Endothelial cell of umbilical vein (primary cell): ENCODE data around the gene SASH3. TPM values are rescaled to one million over a fixed set of nuclear protein-coding genes. Genes with fewer than 3 reads are reported as not detected.

Experiments used
- BruUV-seq: library from RNA; stranded (reverse); fragments of 400-500 nt; replicated peaks from 2 replicates; lab custom pipeline; 2021; lab: Mats Ljungman, UMichigan
- CTCF ChIA-PET: fragments of 300-600, 350-600 bp; sonication (Branson Sonifier 250); formaldehyde crosslinking; loops from one replicate; lab custom pipeline; 2021; ENCODE audit warnings: antibody characterized with exemption, inconsistent platforms; lab: Charles Lee
- POLR2A ChIA-PET: fragments of 300-600, 350-600 bp; sonication (Branson Sonifier 250); formaldehyde crosslinking; loops from one replicate; lab custom pipeline; 2021; ENCODE audit warnings: antibody characterized with exemption, inconsistent platforms; lab: Charles Lee
- DNase-seq: peaks from one replicate; pipeline ENCODE4 v3.0.0-alpha.2; 2011; ENCODE audit warnings: low read depth, low spot score
- FAIRE-seq: peaks from 2 replicates; lab custom pipeline; 2011; peaks lifted over from hg19 to GRCh38; lab: Jason Lieb, UNC
- H2AFZ ChIP-seq: 2 replicates; pipeline ENCODE4 v1.6.0; 2012; ENCODE audit warnings: low read depth, low read length, control low read depth, inconsistent platforms
- H3K27ac ChIP-seq: 2 replicates; pipeline ENCODE4 v1.5.1; 2011; ENCODE audit warnings: low read depth, mild to moderate bottlenecking, control low read depth, low read length, moderate library complexity; ENCODE audit not compliant: insufficient read depth
- H3K27me3 ChIP-seq, 2 experiments: 2 replicates each; pipeline versions ENCODE4 v1.6.0 to v1.6.1; 2011; ENCODE audit warnings: low read length in 2 of 2, mixed read lengths in 1 of 2; ENCODE audit not compliant: control insufficient read depth in 2 of 2, insufficient read depth in 2 of 2
- H3K36me3 ChIP-seq, 2 experiments: 2 replicates in 1 of 2; 3 replicates in 1 of 2; pipeline ENCODE4 v1.5.1; 2011; ENCODE audit warnings: low read length in 2 of 2, mild to moderate bottlenecking in 1 of 2, moderate library complexity in 1 of 2; ENCODE audit not compliant: control insufficient read depth in 2 of 2, insufficient read depth in 2 of 2; ENCODE audit errors: extremely low read depth in 1 of 2
- H3K4me1 ChIP-seq: 3 replicates; pipeline ENCODE4 v1.5.1; 2011; ENCODE audit warnings: mild to moderate bottlenecking, low read length; ENCODE audit not compliant: control insufficient read depth, insufficient read depth; ENCODE audit errors: extremely low read depth
- H3K4me2 ChIP-seq: 2 replicates; pipeline ENCODE4 v1.6.1; 2011; ENCODE audit warnings: low read length, control low read depth, mixed read lengths; ENCODE audit not compliant: insufficient read depth
- H3K4me3 ChIP-seq, 3 experiments: fragments of 200-600 bp in 1 of 3; sonication (generic), shearing (Covaris generic) in 1 of 3; replicated peaks in 1 of 3; 2 replicates each; pipeline ENCODE4 v1.5.1; 2011 to 2016; ENCODE audit warnings: control low read depth in 3 of 3, low read length in 3 of 3, mild to moderate bottlenecking in 2 of 3, inconsistent platforms in 1 of 3, low read depth in 1 of 3, moderate library complexity in 1 of 3; ENCODE audit not compliant: insufficient read depth in 1 of 3
- H3K79me2 ChIP-seq: 2 replicates; pipeline ENCODE4 v1.6.0; 2012; ENCODE audit warnings: low read length, inconsistent platforms; ENCODE audit not compliant: control insufficient read depth, insufficient read depth
- H3K9ac ChIP-seq: replicated peaks from 2 replicates; pipeline ENCODE3; 2011; ENCODE audit warnings: low read length, control low read depth; ENCODE audit not compliant: insufficient read depth; ENCODE audit errors: extremely low read depth
- H3K9me1 ChIP-seq: replicated peaks from 3 replicates; pipeline ENCODE4 v1.6.0; 2011; ENCODE audit warnings: mild to moderate bottlenecking, low read length; ENCODE audit not compliant: control insufficient read depth, insufficient read depth; ENCODE audit errors: extremely low read depth
- H3K9me3 ChIP-seq: replicated peaks from 2 replicates; pipeline ENCODE4 v1.5.1; 2012; ENCODE audit warnings: low read length, inconsistent platforms; ENCODE audit not compliant: control insufficient read depth, insufficient read depth
- H4K20me1 ChIP-seq: replicated peaks from 2 replicates; pipeline ENCODE3; 2011; ENCODE audit warnings: mild to moderate bottlenecking, low read length; ENCODE audit not compliant: control insufficient read depth, insufficient read depth; ENCODE audit errors: extremely low read depth
- EZH2 ChIP-seq: IDR thresholded peaks from 2 replicates; pipeline ENCODE4 v1.6.1; 2012; ENCODE audit warnings: borderline replicate concordance, low read depth, mild to moderate bottlenecking, moderate library complexity, low read length, inconsistent platforms; ENCODE audit not compliant: severe bottlenecking
- FOS ChIP-seq: IDR thresholded peaks from 2 replicates; pipeline ENCODE4 v1.6.1; 2011; ENCODE audit warnings: mild to moderate bottlenecking, low read length, moderate library complexity, borderline replicate concordance; ENCODE audit not compliant: insufficient read depth
- GATA2 ChIP-seq: IDR thresholded peaks from 2 replicates; pipeline ENCODE4 v1.7.0; 2011; ENCODE audit warnings: low read depth, mild to moderate bottlenecking, moderate library complexity, mixed read lengths, low read length; ENCODE audit not compliant: insufficient read length, insufficient read depth
- MYC ChIP-seq: IDR thresholded peaks from one replicate; pipeline ENCODE4 v1.6.1; 2011; ENCODE audit warnings: mild to moderate bottlenecking, low read depth, low read length
- POLR2A ChIP-seq: IDR thresholded peaks from 2 replicates; pipeline ENCODE4 v1.6.1; 2012; ENCODE audit warnings: low read depth, mild to moderate bottlenecking, control low read depth, low read length
- dilution Hi-C: fragments of 300-500 bp; cut with MboI; formaldehyde crosslinking; loops from one replicate; pipeline ENCODE4 v1.15.0; 2019; ENCODE audit warnings: low sequenced_read_pairs; ENCODE audit not compliant: extremely low pct_ligation_motif_present
- intact Hi-C: fragments of 100-400 bp; cut with micrococcal nuclease; formaldehyde crosslinking; loops from one replicate; pipeline ENCODE4 v1.10.0; 2022
- polyA plus RNA-seq, 4 experiments: library from polyadenylated mRNA; depleted of rRNA in 3 of 4; stranded (reverse) in 3 of 4; unstranded in 1 of 4; fragments of >200 nt; gene quantifications; 2 replicates each; pipeline versions ENCODE4 v1.2.1 to v1.2.3, GENCODE V29; 2011 to 2012; ENCODE audit warnings: missing spikeins in 1 of 4
- total RNA-seq: library from RNA; stranded (reverse); gene quantifications from 2 replicates; pipeline ENCODE4 v1.2.3, GENCODE V29; 2021
- TF ChIP-seq, protein P1 (sequence below): IDR thresholded peaks from 2 replicates; pipeline ENCODE4 v1.6.1; 2011; ENCODE audit not compliant: insufficient read depth, insufficient read length
- TF ChIP-seq, protein P2 (sequence below), 2 donors: IDR thresholded peaks; 1 replicate in 1 of 2; 2 replicates in 1 of 2; pipeline ENCODE4 v1.5.1; 2011; ENCODE audit warnings: low read length in 2 of 2, mild to moderate bottlenecking in 2 of 2, moderate library complexity in 2 of 2, control low read depth in 1 of 2, inconsistent platforms in 1 of 2, low read depth in 1 of 2; ENCODE audit not compliant: insufficient read depth in 1 of 2; ENCODE audit errors: extremely low read depth in 1 of 2

SASH3 gene
- total and polyA plus RNA-seq, 2 donors (not counting 3 experiments of a cell fraction or from before 2014, with no cell fraction given) = not detected

DNA sequence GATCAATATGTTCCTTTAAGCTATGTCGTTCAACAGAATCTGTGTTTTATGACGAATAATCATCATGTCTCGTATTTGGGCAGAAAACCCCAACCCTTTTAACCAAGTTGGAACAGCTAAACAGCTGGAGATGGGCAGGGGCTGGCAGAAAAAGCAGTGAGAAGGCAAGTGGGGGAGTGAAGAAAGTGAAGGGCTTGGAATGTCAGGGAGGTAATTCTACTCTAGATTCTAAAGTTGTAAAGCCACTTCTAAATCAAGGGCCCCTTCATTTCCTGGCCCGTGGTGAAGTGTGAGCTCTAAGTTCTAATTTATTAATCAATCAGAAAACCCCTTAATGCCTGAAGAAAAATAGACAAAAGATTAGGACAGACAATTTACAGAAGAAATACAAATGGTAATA lies 20.4 kb downstream of the SASH3 start:
- Histone ChIP-seq H3K36me3 (peaks cover 0 to 2% of the 10 kb centered on the region in 2 experiments), H3K79me2 (no peaks in the 10 kb centered on the region), H3K9me3 (no peaks in the 10 kb centered on the region), H3K4me3 (no peak overlapping the region), H3K9me1 (no peaks in the 10 kb centered on the region), H2AFZ (no peak overlapping the region), H3K4me2 (no peak overlapping the region), H3K27me3 (no peaks in the 10 kb centered on the region), H3K4me1 (no peaks in the 10 kb centered on the region), H4K20me1 (no peaks in the 10 kb centered on the region), H3K27ac (no peak overlapping the region), H3K9ac (no peak overlapping the region)
- POLR2A ChIA-PET = no interaction called here
- intact Hi-C loops = no loop called here
- FAIRE-seq (no peak), DNase-seq (no peak)
- CTCF ChIA-PET = no interaction called here
- no TSS peak for BruUV-seq
- TF ChIP-seq MYC (no peak), FOS (no peak)
- dilution Hi-C loops = no loop called here

- no peaks in the 10 kb centered on the region for H3K9me1 ChIP-seq
- H3K4me2 ChIP-seq = no peak overlapping the region
- peaks cover 0 to 2% of the 10 kb centered on the region in 2 experiments for H3K36me3 ChIP-seq
- no TSS peak for BruUV-seq
- no peaks in the 10 kb centered on the region for H3K9me3 ChIP-seq
- ChIA-PET POLR2A (no interaction called here), CTCF (no interaction called here)
- intact Hi-C loops (no loop called here), dilution Hi-C loops (no loop called here)
- no peaks in the 10 kb centered on the region for H3K4me1 ChIP-seq
- TF ChIP-seq MYC (no peak), GATA2 (no peak), FOS (no peak), EZH2 (no peak), POLR2A (no peak)
- TF ChIP-seq, protein P1, sequence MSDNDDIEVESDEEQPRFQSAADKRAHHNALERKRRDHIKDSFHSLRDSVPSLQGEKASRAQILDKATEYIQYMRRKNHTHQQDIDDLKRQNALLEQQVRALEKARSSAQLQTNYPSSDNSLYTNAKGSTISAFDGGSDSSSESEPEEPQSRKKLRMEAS = no peak
- TF ChIP-seq, protein P2, sequence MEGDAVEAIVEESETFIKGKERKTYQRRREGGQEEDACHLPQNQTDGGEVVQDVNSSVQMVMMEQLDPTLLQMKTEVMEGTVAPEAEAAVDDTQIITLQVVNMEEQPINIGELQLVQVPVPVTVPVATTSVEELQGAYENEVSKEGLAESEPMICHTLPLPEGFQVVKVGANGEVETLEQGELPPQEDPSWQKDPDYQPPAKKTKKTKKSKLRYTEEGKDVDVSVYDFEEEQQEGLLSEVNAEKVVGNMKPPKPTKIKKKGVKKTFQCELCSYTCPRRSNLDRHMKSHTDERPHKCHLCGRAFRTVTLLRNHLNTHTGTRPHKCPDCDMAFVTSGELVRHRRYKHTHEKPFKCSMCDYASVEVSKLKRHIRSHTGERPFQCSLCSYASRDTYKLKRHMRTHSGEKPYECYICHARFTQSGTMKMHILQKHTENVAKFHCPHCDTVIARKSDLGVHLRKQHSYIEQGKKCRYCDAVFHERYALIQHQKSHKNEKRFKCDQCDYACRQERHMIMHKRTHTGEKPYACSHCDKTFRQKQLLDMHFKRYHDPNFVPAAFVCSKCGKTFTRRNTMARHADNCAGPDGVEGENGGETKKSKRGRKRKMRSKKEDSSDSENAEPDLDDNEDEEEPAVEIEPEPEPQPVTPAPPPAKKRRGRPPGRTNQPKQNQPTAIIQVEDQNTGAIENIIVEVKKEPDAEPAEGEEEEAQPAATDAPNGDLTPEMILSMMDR (IDR thresholded peaks at IDR 0.05; ENCODE audit: extremely low read depth in 1 of 2, insufficient read depth in 1 of 2, low read depth in 1 of 2, low read length in 2 of 2) = no peak
- H3K27me3 ChIP-seq = no peaks in the 10 kb centered on the region
- DNase-seq (no peak), FAIRE-seq (no peak)
- no peak overlapping the region for H2AFZ ChIP-seq
- no peak overlapping the region for H3K27ac ChIP-seq
- no peak overlapping the region for H3K4me3 ChIP-seq
- H3K9ac ChIP-seq = no peak overlapping the region
- no peaks in the 10 kb centered on the region for H3K79me2 ChIP-seq
- H4K20me1 ChIP-seq = no peaks in the 10 kb centered on the region
Observed at GRCh38 chrX:129802863-129803262, 23.1 kb downstream of the SASH3 start.
